Mesenchymal stem cell (in vitro differentiated cells and primary cell): Measurements from ENCODE around the gene RALGPS1.
A peak's percentile ranks its signal among the peaks of the same experiment; 100 is the strongest.

Experiments used
- DNase-seq: peaks from one replicate; pipeline ENCODE4 v3.0.0-alpha.2; 2013
- H2AFZ ChIP-seq: one replicate; pipeline ENCODE4 v1.6.1; 2013; ENCODE audit warnings: low read depth, mild to moderate bottlenecking, control low read depth, inconsistent platforms, low read length, moderate library complexity
- H2AK5ac ChIP-seq: 2 replicates; pipeline ENCODE4 v1.6.1; 2013; ENCODE audit warnings: low read length, moderate library complexity, mild to moderate bottlenecking, inconsistent platforms; ENCODE audit not compliant: severe bottlenecking
- H2BK120ac ChIP-seq: one replicate; pipeline ENCODE4 v1.6.1; 2013; ENCODE audit warnings: low read depth, mild to moderate bottlenecking, inconsistent platforms, low read length, moderate library complexity
- H2BK12ac ChIP-seq, 2 experiments: one replicate each; pipeline ENCODE4 v1.6.1; 2013; ENCODE audit warnings: inconsistent platforms in 2 of 2, low read length in 2 of 2, mild to moderate bottlenecking in 2 of 2, moderate library complexity in 2 of 2, control low read depth in 1 of 2
- H2BK15ac ChIP-seq: one replicate; pipeline ENCODE4 v1.6.1; 2013; ENCODE audit warnings: mild to moderate bottlenecking, low read depth, inconsistent platforms; ENCODE audit not compliant: poor library complexity, severe bottlenecking
- H2BK5ac ChIP-seq: 2 replicates; pipeline ENCODE4 v1.6.1; 2013; ENCODE audit warnings: low read depth, mild to moderate bottlenecking, low read length, control low read depth, inconsistent platforms; ENCODE audit not compliant: poor library complexity, severe bottlenecking
- H3K14ac ChIP-seq, 2 experiments: one replicate each; pipeline ENCODE4 v1.6.1; 2013; ENCODE audit warnings: inconsistent platforms in 2 of 2, low read length in 2 of 2, control low read depth in 1 of 2, mild to moderate bottlenecking in 1 of 2, moderate library complexity in 1 of 2
- H3K18ac ChIP-seq, 2 experiments: one replicate each; pipeline ENCODE4 v1.6.1; 2013; ENCODE audit warnings: inconsistent platforms in 2 of 2, low read length in 2 of 2, control low read depth in 1 of 2, low read depth in 1 of 2, mild to moderate bottlenecking in 1 of 2
- H3K23ac ChIP-seq, 2 experiments: one replicate each; pipeline ENCODE4 v1.6.1; 2013; ENCODE audit warnings: inconsistent platforms in 2 of 2, low read length in 2 of 2, mild to moderate bottlenecking in 2 of 2, moderate library complexity in 2 of 2, control low read depth in 1 of 2
- H3K27ac ChIP-seq: 2 replicates; pipeline ENCODE4 v1.5.1; 2013; ENCODE audit warnings: mild to moderate bottlenecking, moderate library complexity, low read length, control low read depth, inconsistent platforms; ENCODE audit not compliant: poor library complexity, severe bottlenecking
- H3K27me3 ChIP-seq, 2 experiments: 2 replicates each; pipeline versions ENCODE4 v1.6.1 to v1.7.0; 2013; ENCODE audit warnings: low read length in 2 of 2, mild to moderate bottlenecking in 2 of 2, moderate library complexity in 2 of 2, control low read depth in 1 of 2, inconsistent platforms in 1 of 2; ENCODE audit not compliant: control insufficient read depth in 1 of 2, insufficient read depth in 1 of 2
- H3K36me3 ChIP-seq, 2 experiments: 2 replicates each; pipeline versions ENCODE4 v1.6.1 to v1.7.0; 2013; ENCODE audit warnings: low read length in 2 of 2, control low read depth in 1 of 2, inconsistent platforms in 1 of 2, low read depth in 1 of 2, mild to moderate bottlenecking in 1 of 2; ENCODE audit not compliant: insufficient read depth in 2 of 2, control insufficient read depth in 1 of 2
- H3K4ac ChIP-seq, 2 experiments: one replicate each; pipeline ENCODE4 v1.6.1; 2013; ENCODE audit warnings: inconsistent platforms in 2 of 2, low read length in 2 of 2, mild to moderate bottlenecking in 2 of 2, moderate library complexity in 2 of 2, control low read depth in 1 of 2, low read depth in 1 of 2
- H3K4me1 ChIP-seq: 2 replicates; pipeline ENCODE4 v1.6.1; 2013; ENCODE audit warnings: low read depth, low read length, control low read depth; ENCODE audit not compliant: control insufficient read depth, insufficient read depth
- H3K4me2 ChIP-seq: 2 replicates; pipeline ENCODE4 v1.6.1; 2013; ENCODE audit warnings: low read length, mild to moderate bottlenecking, inconsistent platforms; ENCODE audit not compliant: poor library complexity, severe bottlenecking
- H3K4me3 ChIP-seq, 2 experiments: 2 replicates each; pipeline versions ENCODE4 v1.5.1 to v1.7.0; 2013; ENCODE audit warnings: low read length in 2 of 2, mild to moderate bottlenecking in 2 of 2, control low read depth in 1 of 2, low read depth in 1 of 2; ENCODE audit not compliant: insufficient read depth in 1 of 2
- H3K79me1 ChIP-seq: replicated peaks from 2 replicates; pipeline ENCODE4 v1.6.1; 2013; ENCODE audit warnings: mild to moderate bottlenecking, control low read depth, low read length, inconsistent platforms; ENCODE audit not compliant: poor library complexity, severe bottlenecking
- H3K9ac ChIP-seq: 2 replicates; pipeline ENCODE4 v1.7.0; 2013; ENCODE audit warnings: mild to moderate bottlenecking, low read length, moderate library complexity
- H3K9me3 ChIP-seq: 2 replicates; pipeline ENCODE4 v1.7.0; 2013; ENCODE audit warnings: mild to moderate bottlenecking, low read length; ENCODE audit not compliant: control insufficient read depth
- H4K8ac ChIP-seq: one replicate; pipeline ENCODE4 v1.6.1; 2013; ENCODE audit warnings: inconsistent platforms, mild to moderate bottlenecking, low read length, moderate library complexity
- H4K91ac ChIP-seq: one replicate; pipeline ENCODE4 v1.6.1; 2013; ENCODE audit warnings: mild to moderate bottlenecking, low read length, inconsistent platforms
- WGBS: methylation state at CpG from one replicate; pipeline ENCODE4 v1.1.7; 2013; ENCODE audit warnings: mixed read lengths; 5-methylcytosine and 5-hydroxymethylcytosine counted together

RALGPS1 gene

GRCh38 chr9:126885131-126885641 is 29.4 kb upstream of the RALGPS1 start:
- Histone ChIP-seq H3K4me1 (peaks cover 8% of the 10 kb centered on the region), H2BK5ac (no peak overlapping the region), H3K79me1 (peaks cover 29% of the 10 kb centered on the region), H3K4me3 (no peak overlapping the region), H3K27ac (no peak overlapping the region), H2BK120ac (no peak overlapping the region), H3K4ac (no peak overlapping the region), H3K14ac (no peak overlapping the region), H3K23ac (no peak overlapping the region), H3K27me3 (peaks cover 0 to 6% of the 10 kb centered on the region in 2 experiments), H4K8ac (no peak overlapping the region), H3K18ac (no peak overlapping the region), H3K4me2 (no peak overlapping the region), H3K9ac (no peak overlapping the region), H4K91ac (no peak overlapping the region), H2AK5ac (no peak overlapping the region), H3K36me3 (peaks cover 22 to 41% of the 10 kb centered on the region in 2 experiments), H2BK15ac (no peak overlapping the region), H2AFZ (no peak overlapping the region), H3K9me3 (no peaks in the 10 kb centered on the region), H2BK12ac (no peak overlapping the region)
- 95% methylated on average over 4 of the region's 6 CpGs for WGBS
- peak; percentile 17 for DNase-seq

GRCh38 chr9:126886034-126886822 is 28.4 kb upstream of the RALGPS1 start:
- Histone ChIP-seq H3K79me1 (peaks cover 21% of the 10 kb centered on the region), H3K14ac (no peak overlapping the region), H3K4me1 (peaks cover 8% of the 10 kb centered on the region), H2BK5ac (no peak overlapping the region), H3K4ac (no peak overlapping the region), H2AFZ (no peak overlapping the region), H2BK15ac (no peak overlapping the region), H3K27ac (no peak overlapping the region), H2BK120ac (no peak overlapping the region), H3K18ac (no peak overlapping the region), H3K4me2 (no peak overlapping the region), H3K36me3 (peaks cover 13 to 32% of the 10 kb centered on the region in 2 experiments), H3K23ac (no peak overlapping the region), H2BK12ac (no peak overlapping the region), H3K27me3 (peaks cover 0 to 6% of the 10 kb centered on the region in 2 experiments), H3K9ac (no peak overlapping the region), H3K9me3 (no peaks in the 10 kb centered on the region), H4K8ac (no peak overlapping the region), H4K91ac (peak overlapping the region; percentile 58), H2AK5ac (no peak overlapping the region), H3K4me3 (no peak overlapping the region)
- WGBS, result 73% methylated on average over 23 of the region's 23 CpGs
- no peak for DNase-seq

DNA sequence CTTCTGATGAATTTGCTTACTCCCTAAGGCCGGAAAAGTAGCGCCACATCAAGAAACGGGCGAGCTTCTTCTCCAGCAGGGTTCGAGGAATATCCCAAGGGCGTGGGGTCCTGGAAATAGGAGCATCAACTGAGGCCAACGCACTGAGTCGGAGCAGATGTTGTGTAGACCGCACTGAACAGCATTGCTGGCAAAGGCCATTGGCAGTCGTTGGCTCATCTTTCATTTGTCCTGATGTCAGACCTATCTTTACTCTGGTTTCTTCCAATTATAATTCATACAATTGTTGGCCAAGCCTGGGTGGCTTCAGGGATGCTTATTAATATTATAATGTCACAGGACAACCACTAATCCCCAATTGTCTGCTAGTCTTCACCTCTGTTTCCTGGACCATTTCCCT is 27.7 kb upstream of the RALGPS1 start:
- Histone ChIP-seq H3K4me2 (no peak overlapping the region), H3K79me1 (peaks cover 19% of the 10 kb centered on the region), H2AK5ac (no peak overlapping the region), H3K27ac (no peak overlapping the region), H3K18ac (no peak overlapping the region), H3K9me3 (no peaks in the 10 kb centered on the region), H3K36me3 (peaks cover 13 to 25% of the 10 kb centered on the region in 2 experiments), H2BK5ac (no peak overlapping the region), H3K9ac (no peak overlapping the region), H2BK120ac (no peak overlapping the region), H3K4me3 (no peak overlapping the region), H3K27me3 (peaks cover 0 to 6% of the 10 kb centered on the region in 2 experiments), H4K91ac (no peak overlapping the region), H2BK12ac (no peak overlapping the region), H2AFZ (no peak overlapping the region), H2BK15ac (no peak overlapping the region), H3K4ac (no peak overlapping the region), H3K14ac (no peak overlapping the region), H3K4me1 (peaks cover 8% of the 10 kb centered on the region), H3K23ac (no peak overlapping the region), H4K8ac (no peak overlapping the region)
- 90% methylated on average over 10 of the region's 10 CpGs for WGBS
- DNase-seq, result no peak

GRCh38 chr9:126891676-126892075 is 22.9 kb upstream of the RALGPS1 start:
- no peak overlapping the region for H3K9ac ChIP-seq
- no peak overlapping the region for H2AFZ ChIP-seq
- no peak overlapping the region for H3K27ac ChIP-seq
- H3K79me1 ChIP-seq, result no peaks in the 10 kb centered on the region
- no peak overlapping the region for H3K23ac ChIP-seq
- peaks cover 0 to 6% of the 10 kb centered on the region in 2 experiments for H3K27me3 ChIP-seq
- no peak overlapping the region for H2BK120ac ChIP-seq
- no peak overlapping the region for H3K18ac ChIP-seq
- H2BK12ac ChIP-seq, result no peak overlapping the region
- H2BK5ac ChIP-seq, result no peak overlapping the region
- no peak overlapping the region for H3K4me2 ChIP-seq
- no peaks in the 10 kb centered on the region for H3K36me3 ChIP-seq
- H4K91ac ChIP-seq, result no peak overlapping the region
- H3K14ac ChIP-seq, result no peak overlapping the region
- no peaks in the 10 kb centered on the region for H3K9me3 ChIP-seq
- no peak overlapping the region for H3K4me3 ChIP-seq
- WGBS, result no CpG with 5 or more reads among the region's 3 CpGs
- no peak overlapping the region for H2BK15ac ChIP-seq
- H4K8ac ChIP-seq, result no peak overlapping the region
- no peak overlapping the region for H2AK5ac ChIP-seq
- DNase-seq, result no peak
- no peaks in the 10 kb centered on the region for H3K4me1 ChIP-seq
- H3K4ac ChIP-seq, result no peak overlapping the region
